ENCODE results near the gene SF1.

The SF1 gene

GRCh38 chr11:64777449-64778222 lies 706 bp downstream of the SF1 start:
- peak; percentile 63 to 82 (median 63) for DNase-seq (ENCODE audit: low read depth in 3 of 3)

DNA sequence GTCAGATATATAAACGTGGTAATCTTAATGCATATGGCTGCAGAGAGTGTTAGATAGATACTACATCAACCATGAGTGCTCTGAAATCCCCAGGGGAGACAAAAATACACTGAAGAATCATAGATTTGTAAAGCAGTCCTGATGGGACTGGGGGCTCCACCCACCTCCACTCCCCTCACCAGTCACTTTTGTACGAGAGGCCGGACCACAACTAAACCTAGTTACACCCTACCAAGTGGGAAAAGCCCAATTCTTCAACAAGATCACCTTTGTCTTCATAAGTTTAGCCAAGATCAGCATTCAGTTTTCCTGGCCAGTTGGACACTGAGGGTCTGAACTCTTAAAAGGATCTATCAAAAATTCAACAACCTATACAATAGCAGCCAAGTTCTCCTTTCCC lies 1.5 kb downstream of the SF1 start:
- DNase-seq (ENCODE audit: low read depth in 3 of 3), result no peak

DNA sequence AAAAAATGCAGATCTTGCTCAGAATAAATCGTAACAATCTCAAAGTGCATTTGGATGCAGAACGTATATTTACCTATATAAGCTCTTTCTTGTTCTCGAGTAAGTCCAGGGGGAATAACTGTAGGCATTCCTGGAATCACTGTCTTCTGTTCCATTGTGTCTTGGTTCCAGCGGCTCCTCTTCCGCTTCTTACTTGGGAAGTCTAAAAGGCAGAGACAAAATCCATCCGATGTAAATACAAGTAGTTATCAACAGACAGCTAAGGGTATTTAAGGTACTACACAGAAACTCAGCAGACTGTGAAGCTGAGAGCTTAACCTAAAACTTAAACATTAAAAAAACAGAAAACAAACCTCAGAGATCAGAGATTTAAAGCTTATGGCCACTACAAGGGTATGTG lies 1.9 kb downstream of the SF1 start:
- no peak for DNase-seq (ENCODE audit: low read depth in 3 of 3)

DNA sequence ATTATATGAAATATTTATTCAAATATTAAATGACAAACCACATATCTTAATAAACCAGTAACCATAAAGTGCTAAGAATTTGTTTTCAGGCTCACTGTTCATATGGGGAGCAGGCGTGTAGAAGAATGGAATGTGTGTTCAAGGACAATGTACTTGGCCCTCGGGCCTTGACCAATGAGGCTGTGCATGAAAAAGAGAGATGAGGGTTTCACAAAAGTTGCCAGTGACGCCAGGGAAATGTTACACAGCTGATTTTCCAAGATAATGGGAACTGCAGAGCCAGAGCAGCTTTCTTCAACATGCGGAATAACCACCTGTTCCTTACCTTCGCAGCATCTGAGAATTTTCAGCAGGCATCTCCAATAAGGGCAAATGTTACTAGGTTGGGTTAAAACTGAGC lies 4.2 kb downstream of the SF1 start:
- DNase-seq (ENCODE audit: low read depth in 3 of 3), result no peak

- DNase-seq (ENCODE audit: low read depth in 3 of 3), result no peak
Measured at GRCh38 chr11:64772303-64773018, 5.9 kb downstream of the SF1 start.

- DNase-seq (ENCODE audit: low read depth in 3 of 3), result no peak
Measured at GRCh38 chr11:64771861-64772260, 6.5 kb downstream of the SF1 start.

GRCh38 chr11:64770120-64770519 lies 8.2 kb downstream of the SF1 start:
- DNase-seq (ENCODE audit: low read depth in 3 of 3), result no peak

DNA sequence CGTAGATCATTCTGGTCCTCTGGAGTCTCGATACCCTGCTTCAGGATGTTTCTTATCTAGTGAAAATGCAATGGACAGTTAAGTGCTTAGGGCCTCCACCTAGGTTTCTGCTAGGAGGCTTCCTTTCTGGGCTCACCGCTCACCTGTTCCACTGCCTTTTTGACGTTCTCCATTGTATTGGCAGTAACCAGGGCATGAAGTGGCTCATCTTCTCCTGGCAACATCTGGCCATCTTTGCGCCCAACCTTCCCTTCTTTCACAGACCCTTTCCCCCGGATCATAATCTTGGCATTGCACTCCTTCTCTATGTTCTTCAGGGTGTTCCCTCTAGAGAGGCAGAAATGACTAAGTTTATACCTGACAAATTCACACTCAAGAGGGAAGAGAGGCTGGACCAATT lies 9.1 kb downstream of the SF1 start:
- DNase-seq (ENCODE audit: low read depth in 3 of 3), result no peak

DNA sequence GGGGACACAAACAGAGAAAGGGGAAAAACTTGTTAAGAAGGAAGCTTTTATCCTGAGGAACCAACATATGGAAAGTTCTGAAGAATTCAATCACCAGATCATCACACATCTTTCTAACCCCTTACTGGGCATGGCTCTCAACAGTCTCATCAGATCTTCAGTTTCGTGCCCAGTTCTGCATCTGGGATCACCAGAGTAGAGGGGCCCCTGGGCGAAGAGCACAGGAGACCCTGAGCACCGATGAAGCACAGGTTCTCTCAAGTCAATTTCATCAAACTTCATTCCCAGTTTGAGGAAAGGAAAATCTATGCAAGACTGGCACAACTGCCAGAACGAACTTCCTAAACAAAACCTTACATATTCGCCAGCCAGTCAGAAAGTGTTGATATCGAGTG lies 10.0 kb downstream of the SF1 start:
- no peak for DNase-seq (ENCODE audit: low read depth in 3 of 3)

- peak; percentile 56 to 87 (median 80) for DNase-seq (ENCODE audit: low read depth in 3 of 3)
Measured at GRCh38 chr11:64767344-64768299, 10.7 kb downstream of the SF1 start.

DNA sequence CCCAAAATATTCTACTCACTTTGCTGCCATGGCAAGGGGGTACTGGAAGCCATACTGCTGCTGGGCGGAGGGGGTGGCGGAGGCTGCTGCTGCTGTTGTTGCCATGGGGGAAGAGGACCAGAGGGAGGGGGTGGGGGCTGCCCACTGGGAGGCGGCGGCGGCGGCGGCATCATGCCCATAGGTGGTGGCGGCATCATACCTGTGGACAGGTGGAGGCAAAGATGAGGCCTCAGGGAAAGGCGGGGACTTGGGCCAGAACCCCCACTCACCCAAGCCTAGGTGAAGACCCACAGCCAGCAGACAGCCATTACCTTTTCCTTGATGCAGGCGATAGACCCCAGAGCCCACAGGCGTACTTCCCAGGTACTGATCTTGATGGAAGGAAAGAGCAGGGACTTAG lies 11.5 kb downstream of the SF1 start:
- DNase-seq (ENCODE audit: low read depth in 3 of 3), result no peak

GRCh38 chr11:64765851-64766665 lies 12.3 kb downstream of the SF1 start:
- no peak for DNase-seq (ENCODE audit: low read depth in 3 of 3)

DNA sequence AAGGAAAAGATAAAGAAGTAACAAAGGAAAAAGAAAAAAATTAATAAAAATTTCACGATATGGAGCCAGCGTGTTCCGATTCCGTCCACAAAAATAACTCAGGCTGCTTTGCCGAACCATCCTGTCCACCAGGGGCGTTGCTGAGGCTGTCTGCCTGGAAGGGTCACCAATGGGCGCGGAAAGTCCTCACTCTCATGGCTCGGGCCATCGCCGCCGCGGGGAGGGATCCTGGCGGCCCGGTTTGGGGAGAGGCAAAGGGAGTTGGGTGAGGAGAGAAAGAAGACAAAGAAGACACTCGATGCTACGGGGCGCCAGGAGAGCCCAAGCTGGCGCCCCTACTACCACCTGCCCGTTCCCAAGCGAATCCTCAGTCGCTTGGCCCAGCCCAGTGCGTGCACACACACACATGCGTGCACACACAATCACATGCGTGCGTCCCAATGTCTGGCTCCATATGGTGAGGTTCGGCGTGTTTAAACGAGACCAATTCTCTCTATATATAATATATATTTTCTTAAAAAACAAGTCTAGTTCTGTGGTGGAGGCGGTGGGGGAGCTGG lies 13.0 kb downstream of the SF1 start:
- DNase-seq (ENCODE audit: low read depth in 3 of 3), result no peak

GRCh38 chr11:64764753-64765152 lies 13.6 kb downstream of the SF1 start:
- no peak for DNase-seq (ENCODE audit: low read depth in 3 of 3)

GRCh38 chr11:64764040-64764611 lies 14.2 kb downstream of the SF1 start:
- no peak for DNase-seq (ENCODE audit: low read depth in 3 of 3)

DNA sequence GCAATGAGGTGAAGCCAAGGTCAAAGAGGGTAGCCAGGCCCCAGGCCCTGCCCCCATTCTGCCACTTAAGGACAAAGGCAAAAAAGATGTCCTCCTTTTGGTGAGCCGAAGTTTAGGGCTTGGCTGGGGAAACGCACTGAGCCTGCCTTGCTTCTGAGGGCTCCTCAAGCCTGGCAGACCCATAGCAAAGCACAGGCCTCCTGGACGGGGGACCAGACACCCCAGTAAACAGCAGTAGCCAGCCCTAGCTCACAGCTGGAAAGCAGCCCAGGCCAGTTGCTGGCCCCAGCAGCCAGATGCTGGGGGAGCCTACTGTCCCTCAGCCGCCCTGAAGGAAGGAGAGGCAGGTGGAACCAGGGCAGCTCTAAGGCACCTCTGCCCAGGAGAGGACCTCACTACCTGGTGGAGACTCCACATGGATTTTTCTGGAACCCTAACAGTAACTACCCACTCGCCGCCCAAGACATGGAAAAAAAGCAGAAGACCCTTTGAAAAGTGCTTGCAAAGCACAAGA lies 14.8 kb downstream of the SF1 start:
- no peak for DNase-seq (ENCODE audit: low read depth in 3 of 3)

GRCh38 chr11:64762674-64763525 lies 15.4 kb downstream of the SF1 start:
- no peak for DNase-seq (ENCODE audit: low read depth in 3 of 3)

GRCh38 chr11:64762277-64762673 lies 16.1 kb downstream of the SF1 start:
- no peak for DNase-seq (ENCODE audit: low read depth in 3 of 3)

- DNase-seq (ENCODE audit: low read depth in 3 of 3), result no peak
Measured at GRCh38 chr11:64760759-64761420, 17.5 kb downstream of the SF1 start.

All from stimulated activated CD4-positive, alpha-beta T cell treated with anti-CD3 and anti-CD28 coated beads, TNF-alpha, amount 100 ng/mL, for 48 hours (primary cell).